HepG2 (cell line): ENCODE data around the gene LRRTM3. TPM values are rescaled to one million over a fixed set of nuclear protein-coding genes. Genes with fewer than 3 reads are reported as not detected.

Experiments
- ATAC-seq: fragments of 200-7000 bp; cut with Tn5 transposase; 3 replicates; pipeline ENCODE4 v1.9.1; 2020; ENCODE audit warnings: mild to moderate bottlenecking, moderate library complexity
- BruUV-seq: library from RNA; stranded (reverse); fragments of 400-500 nt; replicated peaks from 2 replicates; lab custom pipeline; 2021; lab: Mats Ljungman, UMichigan
- CTCF ChIA-PET: fragments of 300-600 bp; formaldehyde crosslinking; extraction: SDS; loops from one replicate; lab custom pipeline; 2021; ENCODE audit warnings: low total read pairs, inconsistent platforms, low intra/inter-chr PET ratio; lab: Yijun Ruan, JAX
- POLR2A ChIA-PET: fragments of 350-600 bp; sonication (Branson Sonifier 250); formaldehyde crosslinking; loops from one replicate; lab custom pipeline; 2020; ENCODE audit warnings: antibody characterized with exemption, inconsistent platforms; lab: Yijun Ruan, JAX
- DNase-seq: peaks from one replicate; pipeline ENCODE4 v3.0.0-alpha.2; 2015; ENCODE audit warnings: low spot score
- FAIRE-seq: peaks from 3 replicates; lab custom pipeline; 2011; peaks lifted over from hg19 to GRCh38; lab: Jason Lieb, UNC
- H2AFZ ChIP-seq: one replicate; pipeline ENCODE4 v1.6.1; 2011; ENCODE audit warnings: low read length, inconsistent platforms
- H3K27ac ChIP-seq: fragments of 300-600 bp; 3 replicates; pipeline ENCODE4 v1.8.0; 2011; ENCODE audit warnings: mixed run types, mild to moderate bottlenecking, mixed read lengths, low read length, inconsistent platforms; ENCODE audit not compliant: insufficient read depth; ENCODE audit errors: extremely low read length
- H3K27me3 ChIP-seq, 2 experiments: fragments of 200-600 bp in 1 of 2; 2 replicates in 1 of 2; 3 replicates in 1 of 2; pipeline versions ENCODE4 v1.6.0 to v1.8.0; 2011; ENCODE audit warnings: low read length in 2 of 2, mild to moderate bottlenecking in 2 of 2, moderate library complexity in 2 of 2, inconsistent platforms in 1 of 2; ENCODE audit not compliant: insufficient read depth in 2 of 2, control insufficient read depth in 1 of 2
- H3K36me3 ChIP-seq, 2 experiments: fragments of 200-600 bp in 1 of 2; replicated peaks in 1 of 2; 2 replicates in 1 of 2; 3 replicates in 1 of 2; pipeline versions ENCODE4 v1.5.1 to v1.8.0; 2011; ENCODE audit warnings: low read length in 2 of 2, inconsistent platforms in 1 of 2; ENCODE audit not compliant: insufficient read depth in 2 of 2, control insufficient read depth in 1 of 2
- H3K4me1 ChIP-seq: 2 replicates; pipeline ENCODE4 v1.5.1; 2012; ENCODE audit warnings: low read length, inconsistent platforms; ENCODE audit not compliant: insufficient read depth
- H3K4me2 ChIP-seq: 2 replicates; pipeline ENCODE4 v1.6.0; 2011; ENCODE audit warnings: low read depth, low read length, inconsistent platforms
- H3K4me3 ChIP-seq, 3 experiments: fragments of 200-600 bp in 1 of 3; sonication (generic), shearing (Covaris generic) in 1 of 3; replicated peaks in 1 of 3; 2 replicates each; pipeline ENCODE4 v1.5.1; 2011 to 2016; ENCODE audit warnings: low read length in 3 of 3, inconsistent platforms in 2 of 3, low read depth in 2 of 3, mild to moderate bottlenecking in 2 of 3, control low read depth in 1 of 3, mixed read lengths in 1 of 3; ENCODE audit not compliant: insufficient read depth in 1 of 3
- H3K79me2 ChIP-seq: one replicate; pipeline ENCODE4 v1.6.1; 2011; ENCODE audit warnings: low read length, inconsistent platforms; ENCODE audit not compliant: insufficient read depth
- H3K9ac ChIP-seq: 2 replicates; pipeline ENCODE4 v1.6.0; 2011; ENCODE audit warnings: mild to moderate bottlenecking, low read depth, low read length, inconsistent platforms; ENCODE audit not compliant: insufficient read depth
- H3K9me3 ChIP-seq: 2 replicates; pipeline ENCODE4 v1.5.1; 2012; ENCODE audit warnings: mild to moderate bottlenecking, low read length
- H4K20me1 ChIP-seq: 2 replicates; pipeline ENCODE4 v1.6.0; 2011; ENCODE audit warnings: inconsistent platforms, mild to moderate bottlenecking, low read length, moderate library complexity; ENCODE audit not compliant: insufficient read depth
- ARHGAP35 ChIP-seq: sonication (generic); formaldehyde crosslinking; IDR thresholded peaks from 2 replicates; pipeline ENCODE4 v1.9.0; 2022; ENCODE audit warnings: mild to moderate bottlenecking, inconsistent platforms, moderate library complexity, missing genetic modification reagents, borderline replicate concordance
- CEBPB ChIP-seq: IDR thresholded peaks from 2 replicates; pipeline ENCODE4 v1.6.1; 2011; ENCODE audit warnings: low read depth, low read length, improper control_type of control experiment, borderline replicate concordance
- NR1H2 ChIP-seq: sonication (generic); formaldehyde crosslinking; IDR thresholded peaks from 2 replicates; pipeline ENCODE4 v1.8.1; 2022; ENCODE audit warnings: low read depth, missing genetic modification reagents, borderline replicate concordance
- RAD51 ChIP-seq: fragments of 450-650 bp; IDR thresholded peaks from 2 replicates; pipeline ENCODE4 v1.6.1; 2016; ENCODE audit warnings: borderline replicate concordance
- ZFY ChIP-seq: sonication (generic); formaldehyde crosslinking; IDR thresholded peaks from 2 replicates; pipeline ENCODE4 v1.4.0; 2020; ENCODE audit warnings: missing genetic modification reagents
- ZNF17 ChIP-seq: sonication (generic); formaldehyde crosslinking; IDR thresholded peaks from 2 replicates; pipeline ENCODE4 v1.5.0; 2020; ENCODE audit warnings: mild to moderate bottlenecking, missing genetic modification reagents
- ZNF382 ChIP-seq: sonication (generic); formaldehyde crosslinking; IDR thresholded peaks from 2 replicates; pipeline ENCODE4 v1.5.0; 2020; ENCODE audit warnings: missing genetic modification reagents, mild to moderate bottlenecking, borderline replicate concordance
- WGBS: methylation state at CpG from one replicate; pipeline ENCODE4 v1.1.6; 2017; ENCODE audit warnings: low lambda C conversion rate; 5-methylcytosine and 5-hydroxymethylcytosine counted together
- in situ Hi-C: cut with HindIII; loops from 2 replicates; pipeline ENCODE4 v1.10.0; 2017; ENCODE audit warnings: low pct_unique_long_range_greater_than_20kb; ENCODE audit not compliant: extremely low pct_ligation_motif_present
- intact Hi-C: fragments of 100-400 bp; cut with micrococcal nuclease; formaldehyde crosslinking; loops from one replicate; pipeline ENCODE4 v1.10.0; 2022; ENCODE audit not compliant: unreplicated experiment
- polyA plus RNA-seq, 8 experiments: library from polyadenylated mRNA; depleted of rRNA in 3 of 8; stranded (reverse) in 7 of 8; unstranded in 1 of 8; fragments of >200 nt; fragmentation: Illumina TruSeq in 4 of 8; extraction: Trizol in 4 of 8; gene quantifications; 2 replicates each; pipeline versions ENCODE4 v1.2.1 to v1.2.3, GENCODE V29; 2011 to 2016; ENCODE audit warnings: low read depth in 4 of 8, missing spikeins in 1 of 8, mixed read lengths in 1 of 8; ENCODE audit not compliant: insufficient read depth in 1 of 8
- total RNA-seq, 5 experiments: library from RNA; depleted of rRNA; stranded (reverse); fragments of >200 nt; fragmentation: Illumina TruSeq; extraction: Trizol; gene quantifications; 2 replicates each; pipeline ENCODE4 v1.2.3, GENCODE V29; 2016; ENCODE audit warnings: low read depth in 1 of 5
- TF ChIP-seq, protein P1 (sequence below): sonication (generic); formaldehyde crosslinking; IDR thresholded peaks from 2 replicates; pipeline ENCODE4 v1.4.0; 2020; ENCODE audit warnings: mild to moderate bottlenecking, missing genetic modification reagents
- TF ChIP-seq, protein P2 (sequence below): sonication (generic); formaldehyde crosslinking; IDR thresholded peaks from 2 replicates; pipeline ENCODE4 v1.4.0; 2020; ENCODE audit warnings: low read depth, mild to moderate bottlenecking, missing genetic modification reagents

LRRTM3 gene
- total and polyA plus RNA-seq, 2 of the 13 experiments (the other 11 are each of a cell fraction or from before 2014, with no cell fraction given) = not detected

- TF ChIP-seq, protein P1, sequence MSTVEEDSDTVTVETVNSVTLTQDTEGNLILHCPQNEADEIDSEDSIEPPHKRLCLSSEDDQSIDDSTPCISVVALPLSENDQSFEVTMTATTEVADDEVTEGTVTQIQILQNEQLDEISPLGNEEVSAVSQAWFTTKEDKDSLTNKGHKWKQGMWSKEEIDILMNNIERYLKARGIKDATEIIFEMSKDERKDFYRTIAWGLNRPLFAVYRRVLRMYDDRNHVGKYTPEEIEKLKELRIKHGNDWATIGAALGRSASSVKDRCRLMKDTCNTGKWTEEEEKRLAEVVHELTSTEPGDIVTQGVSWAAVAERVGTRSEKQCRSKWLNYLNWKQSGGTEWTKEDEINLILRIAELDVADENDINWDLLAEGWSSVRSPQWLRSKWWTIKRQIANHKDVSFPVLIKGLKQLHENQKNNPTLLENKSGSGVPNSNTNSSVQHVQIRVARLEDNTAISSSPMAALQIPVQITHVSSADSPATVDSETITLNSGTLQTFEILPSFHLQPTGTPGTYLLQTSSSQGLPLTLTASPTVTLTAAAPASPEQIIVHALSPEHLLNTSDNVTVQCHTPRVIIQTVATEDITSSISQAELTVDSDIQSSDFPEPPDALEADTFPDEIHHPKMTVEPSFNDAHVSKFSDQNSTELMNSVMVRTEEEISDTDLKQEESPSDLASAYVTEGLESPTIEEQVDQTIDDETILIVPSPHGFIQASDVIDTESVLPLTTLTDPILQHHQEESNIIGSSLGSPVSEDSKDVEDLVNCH (CRISPR knock-in tag) = no peak
- no peak for TF ChIP-seq NR1H2 (CRISPR knock-in tag)
- no peak for TF ChIP-seq ARHGAP35 (CRISPR knock-in tag)
- TF ChIP-seq RAD51 = no peak
- TF ChIP-seq ZFY = no peak
Measured at GRCh38 chr10:66980246-66980815, 54.5 kb downstream of the LRRTM3 start (continued).

GRCh38 chr10:66981361-66982052, 55.7 kb downstream of the LRRTM3 start:
- Histone ChIP-seq H3K27ac (no peak overlapping the region), H3K4me3 (no peak overlapping the region), H3K9ac (no peak overlapping the region), H3K4me2 (no peak overlapping the region), H3K27me3 (no peaks in the 10 kb centered on the region), H3K4me1 (no peaks in the 10 kb centered on the region), H3K36me3 (no peaks in the 10 kb centered on the region), H2AFZ (no peak overlapping the region), H3K9me3 (no peaks in the 10 kb centered on the region), H4K20me1 (no peaks in the 10 kb centered on the region), H3K79me2 (no peaks in the 10 kb centered on the region)
- TF ChIP-seq ZNF17 (CRISPR knock-in tag) (no peak), ZNF382 (CRISPR knock-in tag) (no peak), CEBPB (peak; percentile 23; the same call in 1 of the 2 replicates)
- TF ChIP-seq, protein P2, sequence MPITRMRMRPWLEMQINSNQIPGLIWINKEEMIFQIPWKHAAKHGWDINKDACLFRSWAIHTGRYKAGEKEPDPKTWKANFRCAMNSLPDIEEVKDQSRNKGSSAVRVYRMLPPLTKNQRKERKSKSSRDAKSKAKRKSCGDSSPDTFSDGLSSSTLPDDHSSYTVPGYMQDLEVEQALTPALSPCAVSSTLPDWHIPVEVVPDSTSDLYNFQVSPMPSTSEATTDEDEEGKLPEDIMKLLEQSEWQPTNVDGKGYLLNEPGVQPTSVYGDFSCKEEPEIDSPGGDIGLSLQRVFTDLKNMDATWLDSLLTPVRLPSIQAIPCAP (CRISPR knock-in tag) = no peak
- in situ Hi-C loops (no loop called here), intact Hi-C loops (no loop called here)
- no peak for ATAC-seq
- BruUV-seq = no TSS peak
- CTCF ChIA-PET = no interaction called here
- POLR2A ChIA-PET = no interaction called here
- no peak for DNase-seq
- FAIRE-seq = no peak
- 0% methylated on average over 3 of the region's 3 CpGs for WGBS
